A204.1 (cell line): Measurements from ENCODE around the gene VAV1.

Experiments
- FAIRE-seq: peaks from 2 replicates; lab custom pipeline; 2012; peaks lifted over from hg19 to GRCh38; lab: Jason Lieb, UNC

The VAV1 gene

GRCh38 chr19:6772028-6772865, at the start of gene VAV1:
Gene VAV1, plus strand, starts transcription at chr19:6772708. Its CDS starts 100 bp downstream, at chr19:6772808.
- no peak for FAIRE-seq

DNA sequence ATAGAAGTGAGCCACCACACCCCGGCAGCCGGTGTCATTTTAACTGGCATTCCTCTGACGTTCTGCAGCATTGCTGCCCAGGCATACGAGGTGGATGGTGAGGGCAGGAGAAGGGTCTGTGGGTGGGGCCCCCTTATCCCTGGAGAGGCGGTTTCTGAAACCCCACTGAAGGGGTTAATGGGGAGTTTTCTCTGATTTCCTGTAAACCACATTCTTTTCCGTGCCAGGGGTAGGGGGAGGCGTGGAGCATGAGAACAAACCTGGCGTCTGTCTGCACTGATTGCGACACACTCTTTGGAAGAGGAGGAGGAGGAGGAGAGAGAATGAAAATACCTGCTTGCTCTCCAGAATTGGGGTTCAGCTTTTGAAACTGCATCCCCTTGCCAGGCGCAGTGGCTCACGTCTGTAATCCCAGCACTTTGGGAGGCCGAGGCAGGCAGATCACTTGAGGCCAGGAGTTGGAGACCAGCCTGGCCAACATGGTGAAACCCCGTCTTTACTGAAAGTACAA, 49.3 kb upstream of the VAV1 start:
- no peak for FAIRE-seq

GRCh38 chr19:6723738-6724137, 48.8 kb upstream of the VAV1 start:
- FAIRE-seq = no peak

DNA sequence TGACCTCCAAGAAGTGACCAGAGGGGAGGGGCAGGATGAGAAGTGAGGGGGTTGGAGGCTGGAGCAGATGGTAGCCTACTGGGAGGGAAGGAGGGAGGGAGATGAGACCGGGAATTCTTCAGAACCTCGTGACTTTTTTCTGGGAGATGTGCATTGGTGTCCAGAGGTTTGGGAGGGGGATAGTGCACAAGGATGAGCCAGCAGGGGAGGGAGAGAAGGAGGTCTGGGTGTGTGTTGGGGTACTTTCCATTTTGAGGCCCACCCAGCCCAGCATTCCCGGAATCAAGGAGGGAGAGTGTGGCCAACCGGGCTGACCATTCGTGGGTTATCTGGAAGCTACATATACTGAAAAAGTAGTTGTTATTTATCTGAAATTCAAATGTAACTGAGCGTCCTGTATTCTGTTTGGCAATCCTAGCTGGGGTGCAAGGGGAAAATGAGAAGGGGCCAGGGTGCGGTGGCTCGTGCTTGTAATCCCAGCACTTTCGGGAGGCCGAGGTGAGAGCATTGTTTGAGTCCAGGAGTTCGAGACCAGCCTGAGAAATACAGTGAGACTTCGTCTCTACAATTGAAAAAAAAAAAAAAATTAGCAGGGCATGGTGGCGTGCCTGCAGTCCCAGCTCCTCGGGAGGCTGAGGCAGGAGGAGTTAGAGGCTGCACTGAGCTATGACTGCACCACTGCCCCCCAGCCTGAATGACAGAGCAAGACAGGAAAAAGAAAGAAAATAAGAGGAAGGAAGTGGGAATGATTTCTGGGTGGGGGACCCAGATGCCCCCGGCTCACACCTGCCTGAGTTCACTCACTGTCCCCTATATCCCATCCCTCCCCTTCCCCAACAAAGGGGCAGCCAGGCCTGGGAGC, 47.6 kb upstream of the VAV1 start:
- FAIRE-seq = no peak

DNA sequence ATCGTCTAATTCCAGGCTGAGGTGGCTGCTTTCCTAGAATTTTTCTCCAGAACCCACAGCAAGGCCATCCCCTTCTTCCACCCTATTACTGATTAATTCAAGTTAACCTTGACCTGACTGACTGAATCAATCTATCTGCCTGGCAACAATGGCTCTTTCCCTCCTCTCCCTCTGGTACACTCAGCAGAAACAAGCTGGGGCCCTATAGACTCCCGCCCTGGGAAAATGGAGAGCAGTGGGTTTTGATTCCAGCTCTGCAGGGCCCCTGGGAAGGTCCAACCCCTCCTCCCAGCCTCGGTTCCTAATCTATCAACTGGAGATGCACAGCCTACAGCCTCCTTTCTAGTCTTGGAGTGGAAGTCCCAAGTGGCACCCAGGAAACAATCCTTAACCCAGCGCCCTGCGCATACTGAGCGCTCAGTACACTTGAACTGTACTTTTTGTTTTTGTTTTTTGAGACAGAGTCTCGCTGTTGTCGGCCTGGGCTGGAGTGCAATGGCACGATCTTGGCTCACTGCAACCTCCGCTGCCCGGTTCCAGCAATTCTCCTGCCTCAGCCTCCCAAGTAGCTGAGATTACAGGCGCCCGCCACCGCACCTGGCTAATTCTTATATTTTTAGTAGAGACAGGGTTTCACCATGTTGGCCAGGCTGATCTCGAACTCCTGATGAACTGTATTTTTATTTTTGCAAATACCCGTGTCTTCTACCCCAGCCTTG, 46.8 kb upstream of the VAV1 start:
- FAIRE-seq = no peak

GRCh38 chr19:6728346-6728745, 44.2 kb upstream of the VAV1 start:
- no peak for FAIRE-seq

DNA sequence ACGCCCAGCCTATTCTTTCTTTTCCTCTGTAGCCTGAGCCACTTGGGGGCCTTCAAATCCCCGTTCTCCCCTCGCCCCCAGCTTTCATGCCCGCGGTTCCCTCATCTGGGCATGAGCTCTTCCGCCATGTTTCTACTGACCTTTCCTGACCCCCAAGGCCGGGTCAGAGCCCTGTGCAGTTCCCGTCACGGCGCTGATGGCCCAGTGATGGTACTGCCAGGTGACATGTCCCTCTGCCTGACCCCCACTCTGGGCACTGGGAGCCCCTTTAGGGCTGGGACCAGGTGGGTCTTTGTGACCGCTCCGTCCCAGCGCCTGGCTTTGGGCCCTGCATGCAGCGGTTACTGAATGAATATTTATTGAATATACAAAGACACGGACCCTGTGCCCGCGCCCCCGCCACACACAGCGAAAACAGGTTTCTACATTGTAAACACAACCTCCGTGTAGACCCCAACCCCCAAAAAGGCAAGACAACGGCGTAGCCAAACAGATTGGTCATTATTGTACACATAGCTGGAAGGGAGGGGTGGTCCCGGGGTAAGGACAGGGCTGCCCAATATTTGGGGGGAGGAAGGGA, 42.8 kb upstream of the VAV1 start:
- no peak for FAIRE-seq

GRCh38 chr19:6730153-6730804, 42.2 kb upstream of the VAV1 start:
- no peak for FAIRE-seq

GRCh38 chr19:6730941-6731670, 41.4 kb upstream of the VAV1 start:
- no peak for FAIRE-seq

DNA sequence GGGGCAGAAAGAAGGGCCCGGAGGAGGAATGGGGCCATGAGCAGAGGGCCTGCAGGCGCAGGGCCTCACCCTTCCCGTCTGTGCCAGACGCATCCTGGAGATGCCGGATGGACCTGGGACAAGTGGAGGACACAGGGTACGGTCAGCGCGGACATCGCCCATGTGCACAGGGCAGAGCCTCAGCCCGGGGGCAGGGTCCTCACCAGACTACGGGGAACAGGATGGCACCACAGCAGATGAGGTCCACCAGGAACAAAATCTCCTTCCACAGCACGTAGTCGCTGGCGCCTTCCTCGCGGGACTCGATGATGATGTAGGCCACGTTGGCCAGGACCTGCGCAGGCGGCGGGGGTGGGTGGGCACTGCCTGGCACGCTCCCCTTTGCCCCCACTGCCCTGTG, 40.7 kb upstream of the VAV1 start:
- FAIRE-seq = no peak

DNA sequence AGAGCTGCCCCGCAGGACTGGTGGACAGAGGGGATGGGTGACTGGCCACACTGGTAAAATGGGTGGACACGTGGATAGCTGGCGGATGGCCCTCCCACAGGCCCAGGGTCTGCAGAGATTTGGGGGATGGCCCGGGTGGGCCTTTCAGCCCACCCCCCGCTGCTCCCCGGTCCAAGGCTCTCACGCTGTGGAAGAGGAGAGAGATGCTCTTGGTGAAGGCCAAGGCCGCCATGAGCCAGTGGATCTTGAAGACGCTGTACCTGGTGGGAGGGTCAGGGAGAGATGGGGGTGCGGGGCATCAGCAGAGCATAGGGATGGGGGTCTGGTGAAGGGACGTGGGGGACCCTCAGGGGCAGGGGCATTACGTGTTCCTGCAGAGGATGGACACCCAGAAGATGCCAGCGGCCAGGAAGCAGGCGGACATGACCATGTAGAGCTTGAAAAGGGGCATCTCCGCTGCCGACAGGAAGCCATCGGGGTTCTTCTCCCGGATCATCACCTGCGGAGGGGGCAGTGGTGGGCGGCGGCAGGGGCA, 39.6 kb upstream of the VAV1 start:
- no peak for FAIRE-seq

GRCh38 chr19:6733338-6734095, 39.0 kb upstream of the VAV1 start:
- FAIRE-seq = no peak

GRCh38 chr19:6734096-6734696, 38.3 kb upstream of the VAV1 start:
- FAIRE-seq = no peak

DNA sequence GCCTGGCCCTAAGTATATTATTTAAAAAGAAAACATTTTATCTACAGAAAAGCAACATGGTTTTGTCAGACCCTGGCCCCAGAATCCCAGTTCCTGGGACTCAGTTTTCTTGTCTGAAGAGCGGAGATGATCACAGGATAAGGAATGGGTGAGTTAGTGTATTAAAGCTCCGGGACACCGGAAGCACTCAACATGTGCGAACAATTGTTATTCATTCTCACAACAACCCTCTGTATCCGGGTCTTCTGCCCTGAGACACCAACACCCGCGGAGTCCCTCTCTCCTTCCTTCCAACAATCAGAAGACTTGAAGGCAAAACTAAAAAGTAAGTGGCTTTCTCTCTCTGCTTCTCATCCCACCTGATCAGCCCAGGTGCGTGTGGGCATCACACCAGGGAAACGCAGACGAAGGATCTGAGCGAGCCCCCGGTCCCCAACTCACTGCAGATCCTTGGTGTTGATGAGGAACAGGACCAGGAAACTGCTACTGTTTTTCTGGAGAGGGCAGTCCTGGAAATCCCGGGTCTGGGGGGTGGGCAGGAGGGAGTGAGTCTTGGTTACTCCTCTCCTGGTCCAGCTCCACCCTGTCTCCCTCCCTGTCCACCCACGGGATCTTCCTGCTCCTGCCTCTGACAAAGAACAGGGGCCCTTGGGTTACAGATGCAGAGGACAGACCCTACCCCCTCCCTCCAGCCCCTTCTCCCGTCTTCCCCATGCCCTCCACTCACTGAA, 37.2 kb upstream of the VAV1 start:
- FAIRE-seq = no peak

- no peak for FAIRE-seq
These were observed 36.2 kb upstream of the VAV1 start for GRCh38 chr19:6736169-6736916.

- FAIRE-seq = no peak
These were observed 35.6 kb upstream of the VAV1 start for GRCh38 chr19:6736917-6737283.

GRCh38 chr19:6737284-6737872, 35.1 kb upstream of the VAV1 start, which contains the start of gene GPR108:
Gene GPR108, minus strand, starts transcription at chr19:6737580. Its CDS starts 4 bp downstream, at chr19:6737576.
- FAIRE-seq = peak; percentile 100
